Neural crest cell (in vitro differentiated cells): Measurements from ENCODE around the gene CPXM2. TPM values are rescaled to one million over a fixed set of nuclear protein-coding genes. Genes with fewer than 3 reads are reported as not detected.

ENCODE experiments used
- DNase-seq: peaks from one replicate; pipeline ENCODE4 v3.0.0; 2021; ENCODE audit warnings: low read depth, mixed read lengths, low spot score
- H3K27ac Mint-ChIP-seq: one replicate; pipeline ENCODE4 v1.8.0; 2021; ENCODE audit warnings: mild to moderate bottlenecking, mixed read lengths; ENCODE audit not compliant: unreplicated experiment
- H3K27me3 Mint-ChIP-seq: 2 replicates; pipeline ENCODE4 v1.8.0; 2021; ENCODE audit warnings: low read depth, mild to moderate bottlenecking, mixed read lengths
- H3K36me3 Mint-ChIP-seq: 2 replicates; pipeline ENCODE4 v1.8.0; 2021; ENCODE audit warnings: low read depth, mild to moderate bottlenecking, mixed read lengths
- H3K4me1 Mint-ChIP-seq: 2 replicates; pipeline ENCODE4 v1.8.0; 2021; ENCODE audit warnings: mixed read lengths
- H3K4me3 Mint-ChIP-seq: one replicate; pipeline ENCODE4 v1.8.0; 2021; ENCODE audit warnings: mild to moderate bottlenecking, mixed read lengths
- H3K9me3 Mint-ChIP-seq: 2 replicates; pipeline ENCODE4 v1.8.0; 2021; ENCODE audit warnings: mixed read lengths
- CTCF ChIP-seq: fragments of 200-600 bp; sonication (generic); conservative IDR thresholded peaks from 2 replicates; pipeline ENCODE4 v1.5.0; 2021; ENCODE audit warnings: antibody characterized with exemption, mild to moderate bottlenecking
- total RNA-seq: library from RNA; stranded (reverse); gene quantifications from 2 replicates; pipeline ENCODE4 v1.2.1, GENCODE V29; 2021

The CPXM2 gene
- total RNA-seq, 1 donor from 2014 or later, result not detected

- H3K9me3 Mint-ChIP-seq, result no peaks in the 10 kb centered on the region
- no peak overlapping the region for H3K27ac Mint-ChIP-seq
- DNase-seq, result no peak
- H3K27me3 Mint-ChIP-seq, result peaks cover 53% of the 10 kb centered on the region
- H3K4me1 Mint-ChIP-seq, result no peaks in the 10 kb centered on the region
- no peak for TF ChIP-seq CTCF
- no peak overlapping the region for H3K4me3 Mint-ChIP-seq
- H3K36me3 Mint-ChIP-seq, result no peaks in the 10 kb centered on the region
Measured at GRCh38 chr10:123841115-123841514, 50.5 kb downstream of the CPXM2 start.

GRCh38 chr10:123840714-123841113 is 50.9 kb downstream of the CPXM2 start:
- no peak for TF ChIP-seq CTCF
- DNase-seq, result no peak
- Mint-ChIP-seq H3K27me3 (peaks cover 56% of the 10 kb centered on the region), H3K27ac (no peak overlapping the region), H3K36me3 (no peaks in the 10 kb centered on the region), H3K9me3 (no peaks in the 10 kb centered on the region), H3K4me3 (no peak overlapping the region), H3K4me1 (no peaks in the 10 kb centered on the region)

- H3K4me3 Mint-ChIP-seq, result no peak overlapping the region
- H3K27me3 Mint-ChIP-seq, result peaks cover 55% of the 10 kb centered on the region
- DNase-seq, result no peak
- no peaks in the 10 kb centered on the region for H3K9me3 Mint-ChIP-seq
- no peaks in the 10 kb centered on the region for H3K36me3 Mint-ChIP-seq
- TF ChIP-seq CTCF, result no peak
- no peak overlapping the region for H3K27ac Mint-ChIP-seq
- no peaks in the 10 kb centered on the region for H3K4me1 Mint-ChIP-seq
Measured at GRCh38 chr10:123838596-123839310, 52.9 kb downstream of the CPXM2 start.

- Mint-ChIP-seq H3K27ac (no peak overlapping the region), H3K4me3 (no peak overlapping the region), H3K36me3 (no peaks in the 10 kb centered on the region), H3K27me3 (peaks cover 54% of the 10 kb centered on the region), H3K9me3 (no peaks in the 10 kb centered on the region), H3K4me1 (no peaks in the 10 kb centered on the region)
- no peak for DNase-seq
- TF ChIP-seq CTCF, result no peak
Measured at GRCh38 chr10:123837756-123838155, 53.9 kb downstream of the CPXM2 start.

GRCh38 chr10:123836418-123837145 is 55.0 kb downstream of the CPXM2 start:
- Mint-ChIP-seq H3K9me3 (no peaks in the 10 kb centered on the region), H3K27me3 (peaks cover 45% of the 10 kb centered on the region), H3K4me1 (no peaks in the 10 kb centered on the region), H3K4me3 (no peak overlapping the region), H3K36me3 (no peaks in the 10 kb centered on the region), H3K27ac (no peak overlapping the region)
- no peak for DNase-seq
- TF ChIP-seq CTCF, result no peak
